Colonic mucosa (tissue), 4 donors: ENCODE measurements around the gene CHL1. TPM values are rescaled to one million over a fixed set of nuclear protein-coding genes. Genes with fewer than 3 reads are reported as not detected.

Source experiments
- DNase-seq: peaks from one replicate; pipeline ENCODE4 v3.0.0-alpha.2; 2020
- H3K27ac ChIP-seq: fragments of 200-600 bp; one replicate; pipeline ENCODE4 v1.8.0; 2021
- H3K27me3 ChIP-seq: fragments of 200-600 bp; one replicate; pipeline ENCODE4 v1.8.0; 2021
- H3K36me3 ChIP-seq: fragments of 200-600 bp; one replicate; pipeline ENCODE4 v1.8.0; 2021
- H3K4me1 ChIP-seq: fragments of 200-600 bp; one replicate; pipeline ENCODE4 v1.8.0; 2021; ENCODE audit warnings: mild to moderate bottlenecking
- H3K4me3 ChIP-seq: fragments of 200-600 bp; one replicate; pipeline ENCODE4 v1.8.0; 2021
- H3K9ac ChIP-seq, 2 donors: one replicate each; pipeline ENCODE4 v1.7.0; 2013; ENCODE audit warnings: control low read depth in 2 of 2, low read depth in 2 of 2, low read length in 2 of 2
- H3K9me3 ChIP-seq: fragments of 200-600 bp; one replicate; pipeline ENCODE4 v1.8.0; 2021
- CTCF ChIP-seq: fragments of 200-600 bp; IDR thresholded peaks from one replicate; pipeline ENCODE4 v1.8.0; 2022; ENCODE audit warnings: antibody characterized with exemption, mild to moderate bottlenecking
- intact Hi-C: fragments of 100-400 bp; cut with DNase I; formaldehyde crosslinking; loops from one replicate; pipeline ENCODE4 v1.14.1; 2022
- total RNA-seq, 2 donors: library from RNA; stranded (reverse); fragmentation: NEBNext Ultra II Directional in 1 of 2; extraction: Animal tissue kit (Norgen Biotek cat#: 25700) in 1 of 2; gene quantifications; one replicate each; pipeline ENCODE4 v1.2.1, GENCODE V29; 2021
- donor health status: healthy.
- donor health status: DM: no; HTN: no; CAD: no.
- donor health status: DM: no; HTN: no; CAD: no.

Gene CHL1
- total RNA-seq, 2 donors from 2014 or later: 2.9 to 7.5 TPM

- DNase-seq: no peak
- H3K36me3 ChIP-seq: no peaks in the 10 kb centered on the region
- intact Hi-C loops: no loop called here
- H3K27ac ChIP-seq: no peak overlapping the region
- H3K9ac ChIP-seq: no peak overlapping the region
- H3K27me3 ChIP-seq: no peaks in the 10 kb centered on the region
- no peak for TF ChIP-seq CTCF
- H3K4me1 ChIP-seq: no peaks in the 10 kb centered on the region
- H3K9me3 ChIP-seq: no peaks in the 10 kb centered on the region
- H3K4me3 ChIP-seq: no peak overlapping the region
Measured at GRCh38 chr3:330494-331115, 134.0 kb downstream of the CHL1 start.

GRCh38 chr3:331881-332280, 135.3 kb downstream of the CHL1 start:
- no peak for DNase-seq
- Histone ChIP-seq H3K27ac (no peak overlapping the region), H3K36me3 (no peaks in the 10 kb centered on the region), H3K9me3 (no peaks in the 10 kb centered on the region), H3K4me3 (no peak overlapping the region), H3K9ac (no peak overlapping the region), H3K4me1 (no peaks in the 10 kb centered on the region), H3K27me3 (no peaks in the 10 kb centered on the region)
- intact Hi-C loops: no loop called here
- TF ChIP-seq CTCF: no peak

- no peak for DNase-seq
- intact Hi-C loops: no loop called here
- no peaks in the 10 kb centered on the region for H3K4me1 ChIP-seq
- H3K4me3 ChIP-seq: no peak overlapping the region
- TF ChIP-seq CTCF: no peak
- no peaks in the 10 kb centered on the region for H3K27me3 ChIP-seq
- no peak overlapping the region for H3K9ac ChIP-seq
- H3K36me3 ChIP-seq: no peaks in the 10 kb centered on the region
- no peaks in the 10 kb centered on the region for H3K9me3 ChIP-seq
- H3K27ac ChIP-seq: no peak overlapping the region
Measured at GRCh38 chr3:332701-333100, 136.1 kb downstream of the CHL1 start.

GRCh38 chr3:335240-335639, 138.7 kb downstream of the CHL1 start:
- no peak overlapping the region for H3K9ac ChIP-seq
- intact Hi-C loops: no loop called here
- TF ChIP-seq CTCF: no peak
- no peak overlapping the region for H3K4me3 ChIP-seq
- no peaks in the 10 kb centered on the region for H3K36me3 ChIP-seq
- H3K27ac ChIP-seq: no peak overlapping the region
- no peaks in the 10 kb centered on the region for H3K9me3 ChIP-seq
- DNase-seq: no peak
- no peaks in the 10 kb centered on the region for H3K4me1 ChIP-seq
- no peaks in the 10 kb centered on the region for H3K27me3 ChIP-seq

GRCh38 chr3:339351-339750, 142.8 kb downstream of the CHL1 start:
- Histone ChIP-seq H3K27ac (no peak overlapping the region), H3K27me3 (no peaks in the 10 kb centered on the region), H3K9ac (no peak overlapping the region), H3K9me3 (no peaks in the 10 kb centered on the region), H3K4me1 (no peaks in the 10 kb centered on the region), H3K36me3 (no peaks in the 10 kb centered on the region), H3K4me3 (no peak overlapping the region)
- DNase-seq: no peak
- intact Hi-C loops: no loop called here
- TF ChIP-seq CTCF: no peak
